GM13977 (cell line): ENCODE data around the gene IRF6.

Experiments used
- DNase-seq: peaks from one replicate; pipeline ENCODE4 v3.0.0; 2012; ENCODE audit warnings: low spot score
- CTCF ChIP-seq: IDR thresholded peaks from 2 replicates; pipeline ENCODE4 v1.5.1; 2012; ENCODE audit warnings: mild to moderate bottlenecking, control low read depth; ENCODE audit not compliant: insufficient read depth; ENCODE audit errors: extremely low read depth, missing control alignments
- in situ Hi-C: fragments of 300-500 bp; cut with MboI; formaldehyde crosslinking; loops from one replicate; pipeline ENCODE4 v1.12.0; 2022; ENCODE audit warnings: low sequenced_read_pairs, low pct_unique_long_range_greater_than_20kb, mixed read lengths, inconsistent platforms; ENCODE audit not compliant: unreplicated experiment

IRF6 gene

GRCh38 chr1:209755256-209755655 is 50.7 kb downstream of the IRF6 start:
- DNase-seq, result no peak
- no peak for TF ChIP-seq CTCF
- in situ Hi-C loops, result no loop called here

- in situ Hi-C loops, result no loop called here
- no peak for TF ChIP-seq CTCF
- no peak for DNase-seq
Measured at GRCh38 chr1:209752890-209753289, 53.1 kb downstream of the IRF6 start.

GRCh38 chr1:209751627-209752231 is 54.2 kb downstream of the IRF6 start:
- in situ Hi-C loops, result no loop called here
- TF ChIP-seq CTCF, result no peak
- DNase-seq, result peak; percentile 71

- DNase-seq, result no peak
- in situ Hi-C loops, result no loop called here
- no peak for TF ChIP-seq CTCF
Measured at GRCh38 chr1:209749670-209750323, 56.1 kb downstream of the IRF6 start.

GRCh38 chr1:209749205-209749604 is 56.7 kb downstream of the IRF6 start:
- TF ChIP-seq CTCF, result no peak
- DNase-seq, result no peak
- in situ Hi-C loops, result no loop called here

- in situ Hi-C loops, result no loop called here
- DNase-seq, result no peak
- TF ChIP-seq CTCF, result no peak
Measured at GRCh38 chr1:209748620-209749019, 57.3 kb downstream of the IRF6 start.
